ENCODE measurements around the gene TRAF2. TPM values are rescaled to one million over a fixed set of nuclear protein-coding genes. Genes with fewer than 3 reads are reported as not detected.

The TRAF2 gene
- total RNA-seq, 1 donor from 2014 or later, result 59.5 TPM

DNA sequence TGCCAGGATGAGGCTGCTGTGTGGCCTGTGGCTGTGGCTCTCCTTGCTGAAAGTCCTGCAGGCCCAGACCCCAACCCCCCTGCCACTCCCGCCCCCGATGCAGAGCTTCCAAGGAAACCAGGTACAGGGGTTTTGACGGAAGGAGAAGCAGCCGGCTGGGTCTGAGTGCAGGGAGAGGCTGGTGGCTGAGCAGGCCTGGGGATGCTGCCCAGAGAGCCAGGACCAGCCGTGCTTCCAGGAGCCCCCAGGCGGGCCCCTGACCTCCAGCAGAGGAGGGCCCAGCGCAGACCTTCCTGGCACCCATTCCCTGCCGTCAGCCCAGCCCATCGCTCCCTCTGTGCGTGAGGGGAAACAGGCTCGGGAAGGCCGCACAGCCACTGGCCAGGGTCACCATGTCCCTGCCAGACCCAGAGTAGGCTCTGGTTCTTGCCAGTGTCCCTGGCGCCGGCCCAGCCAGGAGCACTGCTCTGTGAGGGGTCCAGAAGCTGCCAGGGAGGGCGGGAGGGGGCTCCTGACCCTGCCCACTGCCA lies 66.1 kb downstream of the TRAF2 start:
- H3K9me3 Mint-ChIP-seq, result peaks cover 9% of the 10 kb centered on the region
- intact Hi-C loops (cut with micrococcal nuclease), result loop anchor here (10.0 kb wide), 1 partner anchor 82 kb away; the partner anchor contains the start of gene FUT7
- no peak overlapping the region for H3K27ac Mint-ChIP-seq
- DNase-seq (ENCODE audit: low spot score), result no peak
- no peak overlapping the region for H3K4me3 Mint-ChIP-seq (ENCODE audit: low read depth)
- H3K36me3 Mint-ChIP-seq (ENCODE audit: low read depth), result no peaks in the 10 kb centered on the region
- no peaks in the 10 kb centered on the region for H3K27me3 Mint-ChIP-seq (ENCODE audit: low read depth)
- no peaks in the 10 kb centered on the region for H3K4me1 Mint-ChIP-seq (ENCODE audit: low read depth)

DNA sequence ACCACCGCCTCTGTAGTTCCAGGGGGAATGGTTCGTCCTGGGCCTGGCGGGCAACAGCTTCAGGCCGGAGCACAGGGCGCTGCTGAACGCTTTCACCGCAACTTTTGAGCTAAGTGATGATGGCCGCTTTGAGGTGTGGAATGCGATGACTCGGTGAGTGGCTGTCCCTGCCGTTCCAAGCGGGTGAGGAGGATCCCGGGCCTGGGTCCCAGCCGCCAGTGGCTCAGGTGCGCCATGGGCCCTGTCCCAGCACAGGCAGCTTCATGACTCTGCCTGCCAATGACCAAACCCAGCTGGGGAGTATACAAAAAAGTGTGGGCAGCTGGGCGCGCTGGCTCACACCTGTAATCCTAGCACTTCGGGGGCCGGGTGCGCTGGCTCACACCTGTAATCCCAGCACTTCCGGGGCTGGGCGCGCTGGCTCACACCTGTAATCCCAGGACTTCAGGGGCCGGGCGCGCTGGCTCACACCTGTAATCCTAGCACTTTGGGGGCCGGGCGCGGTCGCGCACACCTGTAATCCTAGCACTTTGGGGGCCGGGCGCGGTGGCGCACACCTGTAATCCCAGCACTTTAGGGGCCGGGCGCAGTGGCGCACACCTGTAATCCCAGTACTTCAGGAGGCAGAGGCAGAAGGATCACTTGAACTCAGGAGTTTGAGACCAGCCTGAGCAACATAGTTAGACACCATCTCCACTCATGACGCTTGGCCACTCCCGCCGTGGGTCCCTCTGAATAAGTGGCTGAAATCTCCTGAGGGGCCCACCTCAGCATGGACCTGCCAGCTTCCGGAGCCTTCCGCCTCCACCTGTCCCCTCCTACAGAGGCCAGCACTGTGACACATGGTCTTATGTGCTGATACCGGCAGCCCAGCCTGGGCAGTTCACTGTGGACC lies 66.8 kb downstream of the TRAF2 start:
- intact Hi-C loops (cut with micrococcal nuclease), result loop anchor here (10.0 kb wide), 1 partner anchor 82 kb away; the partner anchor contains the start of gene FUT7
- Mint-ChIP-seq H3K27me3 (ENCODE audit: low read depth) (no peaks in the 10 kb centered on the region), H3K4me1 (ENCODE audit: low read depth) (no peaks in the 10 kb centered on the region), H3K27ac (no peak overlapping the region), H3K36me3 (ENCODE audit: low read depth) (no peaks in the 10 kb centered on the region), H3K9me3 (peaks cover 9% of the 10 kb centered on the region), H3K4me3 (ENCODE audit: low read depth) (no peak overlapping the region)
- DNase-seq (ENCODE audit: low spot score), result no peak

DNA sequence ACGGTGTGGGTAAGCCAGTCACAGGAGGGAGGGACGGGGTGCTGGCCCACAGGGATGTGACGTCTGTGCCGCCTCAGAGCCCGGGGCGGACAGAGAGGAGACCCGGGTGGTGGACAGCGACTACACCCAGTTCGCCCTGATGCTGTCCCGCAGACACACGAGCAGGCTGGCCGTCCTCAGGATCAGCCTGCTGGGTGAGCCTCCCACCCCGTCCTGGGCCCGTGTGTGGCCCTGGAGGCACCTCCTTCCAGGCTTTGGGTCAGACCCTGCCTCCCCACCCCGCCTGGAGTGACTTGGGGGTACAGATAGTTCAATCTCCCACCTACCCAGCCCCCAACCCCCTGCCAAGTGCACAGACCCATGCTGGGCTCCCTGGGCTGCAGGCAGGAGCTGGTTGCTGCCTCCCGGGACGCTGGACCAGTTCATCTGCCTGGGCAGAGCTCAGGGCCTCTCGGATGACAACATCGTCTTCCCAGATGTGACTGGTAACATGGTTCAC lies 67.5 kb downstream of the TRAF2 start:
- peaks cover 9% of the 10 kb centered on the region for H3K9me3 Mint-ChIP-seq
- no peaks in the 10 kb centered on the region for H3K4me1 Mint-ChIP-seq (ENCODE audit: low read depth)
- H3K36me3 Mint-ChIP-seq (ENCODE audit: low read depth), result no peaks in the 10 kb centered on the region
- no peak overlapping the region for H3K27ac Mint-ChIP-seq
- H3K27me3 Mint-ChIP-seq (ENCODE audit: low read depth), result no peaks in the 10 kb centered on the region
- H3K4me3 Mint-ChIP-seq (ENCODE audit: low read depth), result no peak overlapping the region
- intact Hi-C loops (cut with micrococcal nuclease), result loop anchor here (10.0 kb wide), 1 partner anchor 81 kb away; the partner anchor contains the start of gene FUT7
- DNase-seq (ENCODE audit: low spot score), result no peak

DNA sequence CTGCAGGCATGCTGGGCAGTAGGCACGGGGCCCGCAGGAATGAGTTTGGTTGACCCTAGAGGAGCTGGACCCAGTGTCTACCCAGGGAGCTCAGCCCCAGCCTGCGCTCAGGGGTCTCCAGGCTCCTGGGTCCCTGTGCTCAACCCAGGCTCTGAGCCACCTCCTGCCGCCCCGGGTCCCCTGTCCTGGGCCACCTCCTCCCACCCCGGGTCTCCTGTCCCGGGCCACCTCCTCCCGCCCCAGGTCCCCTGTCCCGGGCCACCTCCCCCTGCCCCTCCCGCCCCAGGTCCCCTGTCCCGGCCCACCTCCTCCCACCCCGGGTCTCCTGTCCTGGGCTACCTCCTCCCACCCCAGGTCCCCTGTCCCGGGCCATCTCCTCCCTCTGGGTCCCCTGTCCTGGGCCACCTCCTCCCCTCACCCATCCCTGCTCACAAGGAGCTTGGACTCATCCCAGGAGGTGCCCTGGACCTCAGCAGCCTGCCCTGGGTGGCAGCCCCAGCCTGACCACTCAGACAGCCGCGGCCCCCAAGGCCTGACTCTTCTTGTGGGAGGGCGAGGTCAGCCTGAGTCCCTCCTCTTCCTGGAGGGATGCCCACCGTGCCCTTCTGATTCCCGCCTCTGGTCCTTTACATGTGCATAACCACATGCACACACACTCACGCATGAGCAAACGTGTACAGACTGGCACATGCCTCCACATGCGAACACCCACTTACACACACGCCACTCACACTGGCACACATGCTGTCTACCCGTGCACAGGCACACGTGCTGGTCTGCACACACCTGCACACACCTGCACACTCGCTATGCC lies 68.2 kb downstream of the TRAF2 start:
- peaks cover 9% of the 10 kb centered on the region for H3K9me3 Mint-ChIP-seq
- intact Hi-C loops (cut with micrococcal nuclease), result loop anchor here (10.0 kb wide), 1 partner anchor 80 kb away; the partner anchor contains the start of gene FUT7
- no peak overlapping the region for H3K27ac Mint-ChIP-seq
- H3K27me3 Mint-ChIP-seq (ENCODE audit: low read depth), result no peaks in the 10 kb centered on the region
- H3K36me3 Mint-ChIP-seq (ENCODE audit: low read depth), result no peaks in the 10 kb centered on the region
- H3K4me1 Mint-ChIP-seq (ENCODE audit: low read depth), result no peaks in the 10 kb centered on the region
- H3K4me3 Mint-ChIP-seq (ENCODE audit: low read depth), result no peak overlapping the region
- DNase-seq (ENCODE audit: low spot score), result no peak

DNA sequence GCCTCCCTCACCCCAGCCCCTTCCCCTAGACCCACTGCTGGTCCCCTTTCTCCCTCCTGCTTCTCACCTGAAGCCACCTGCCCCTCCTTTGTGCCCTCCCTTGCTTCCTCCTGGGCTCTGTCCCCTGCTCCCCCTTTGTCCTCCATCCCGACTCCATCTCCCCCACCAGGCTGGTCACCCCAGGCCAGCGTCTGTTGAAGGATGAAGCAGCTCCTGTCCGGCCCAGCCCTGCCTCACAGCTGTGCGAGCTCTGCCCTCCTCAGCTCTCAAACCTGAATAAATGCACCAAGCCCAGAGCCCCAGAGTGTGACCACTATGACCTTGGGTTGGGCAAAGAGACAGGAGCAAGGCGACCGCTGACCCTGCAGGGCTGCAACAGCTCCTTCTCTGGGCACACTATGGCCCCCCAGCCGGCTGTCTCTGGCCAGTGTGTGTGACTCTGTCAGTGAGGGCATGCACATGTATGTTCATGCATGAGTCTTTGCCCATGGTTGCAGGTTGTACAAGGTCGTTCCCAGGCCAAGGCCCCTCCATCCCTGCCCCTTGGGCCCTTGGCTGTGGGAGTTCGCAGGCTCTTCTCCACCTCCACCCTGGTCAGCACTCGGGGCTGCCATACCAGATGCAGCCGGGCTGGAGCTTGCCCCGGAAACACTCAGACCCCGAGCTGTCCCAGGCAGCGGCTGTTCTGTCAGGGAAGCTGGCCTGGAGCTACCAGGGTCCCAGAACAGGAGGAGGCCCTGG lies 69.1 kb downstream of the TRAF2 start:
- Mint-ChIP-seq H3K27ac (no peak overlapping the region), H3K4me3 (ENCODE audit: low read depth) (no peak overlapping the region), H3K9me3 (peaks cover 9% of the 10 kb centered on the region), H3K27me3 (ENCODE audit: low read depth) (no peaks in the 10 kb centered on the region), H3K4me1 (ENCODE audit: low read depth) (no peaks in the 10 kb centered on the region), H3K36me3 (ENCODE audit: low read depth) (no peaks in the 10 kb centered on the region)
- intact Hi-C loops (cut with micrococcal nuclease), result loop anchor here (10.0 kb wide), 1 partner anchor 79 kb away; the partner anchor contains the start of gene FUT7
- no peak for DNase-seq (ENCODE audit: low spot score)

GRCh38 chr9:136955943-136956335 lies 69.6 kb downstream of the TRAF2 start:
- no peak overlapping the region for H3K4me3 Mint-ChIP-seq (ENCODE audit: low read depth)
- H3K9me3 Mint-ChIP-seq, result peaks cover 9% of the 10 kb centered on the region
- no peak for DNase-seq (ENCODE audit: low spot score)
- no peaks in the 10 kb centered on the region for H3K27me3 Mint-ChIP-seq (ENCODE audit: low read depth)
- intact Hi-C loops (cut with micrococcal nuclease), result loop anchor here (10.0 kb wide), 1 partner anchor 79 kb away; the partner anchor contains the start of gene FUT7
- no peaks in the 10 kb centered on the region for H3K4me1 Mint-ChIP-seq (ENCODE audit: low read depth)
- no peak overlapping the region for H3K27ac Mint-ChIP-seq
- H3K36me3 Mint-ChIP-seq (ENCODE audit: low read depth), result no peaks in the 10 kb centered on the region

DNA sequence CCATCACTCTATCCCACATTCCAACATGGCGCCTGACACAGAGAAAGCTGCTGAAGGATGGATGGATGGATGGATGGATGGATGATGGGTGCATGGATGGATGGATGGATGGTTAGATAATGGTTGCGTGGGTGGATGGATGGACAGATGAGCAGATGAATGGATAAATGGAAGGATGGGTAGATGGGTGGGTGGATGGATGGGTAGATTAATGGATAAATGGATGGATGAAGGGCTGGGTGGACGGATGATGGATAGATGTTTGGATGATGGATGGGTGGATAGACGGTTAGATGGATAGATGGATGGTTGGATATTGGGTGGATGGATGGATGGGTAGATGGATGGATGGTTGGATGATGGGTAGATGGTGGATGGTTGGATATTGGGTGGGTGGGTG lies 70.3 kb downstream of the TRAF2 start:
- intact Hi-C loops (cut with micrococcal nuclease), result loop anchor here (10.0 kb wide), 1 partner anchor 78 kb away; the partner anchor contains the start of gene FUT7
- DNase-seq (ENCODE audit: low spot score), result no peak
- no peaks in the 10 kb centered on the region for H3K4me1 Mint-ChIP-seq (ENCODE audit: low read depth)
- no peak overlapping the region for H3K27ac Mint-ChIP-seq
- no peaks in the 10 kb centered on the region for H3K36me3 Mint-ChIP-seq (ENCODE audit: low read depth)
- no peaks in the 10 kb centered on the region for H3K27me3 Mint-ChIP-seq (ENCODE audit: low read depth)
- peaks cover 9% of the 10 kb centered on the region for H3K9me3 Mint-ChIP-seq
- H3K4me3 Mint-ChIP-seq (ENCODE audit: low read depth), result no peak overlapping the region

DNA sequence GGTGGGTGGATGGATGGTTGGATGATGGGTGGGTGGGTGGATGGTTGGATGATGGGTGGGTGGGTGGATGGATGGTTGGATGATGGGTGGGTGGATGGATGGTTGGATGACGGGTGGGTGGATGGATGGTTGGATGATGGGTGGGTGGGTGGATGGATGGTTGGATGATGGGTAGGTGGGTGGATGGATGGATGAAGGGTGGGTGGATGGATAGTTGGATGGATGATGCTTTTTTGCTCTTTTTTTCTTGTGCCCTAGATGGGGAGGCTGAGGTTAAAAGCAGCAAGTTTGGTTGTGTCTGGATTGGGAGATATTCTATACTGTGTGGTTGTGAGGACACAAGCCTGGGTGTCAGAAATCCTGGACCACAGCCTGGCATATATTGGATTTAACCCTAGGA lies 71.1 kb downstream of the TRAF2 start:
- H3K9me3 Mint-ChIP-seq, result peaks cover 9% of the 10 kb centered on the region
- no peak overlapping the region for H3K27ac Mint-ChIP-seq
- intact Hi-C loops (cut with micrococcal nuclease), result loop anchor here (10.0 kb wide), 1 partner anchor 77 kb away; the partner anchor contains the start of gene FUT7
- no peaks in the 10 kb centered on the region for H3K4me1 Mint-ChIP-seq (ENCODE audit: low read depth)
- H3K36me3 Mint-ChIP-seq (ENCODE audit: low read depth), result no peaks in the 10 kb centered on the region
- no peak for DNase-seq (ENCODE audit: low spot score)
- no peak overlapping the region for H3K4me3 Mint-ChIP-seq (ENCODE audit: low read depth)
- no peaks in the 10 kb centered on the region for H3K27me3 Mint-ChIP-seq (ENCODE audit: low read depth)

GRCh38 chr9:136957901-136958300 lies 71.6 kb downstream of the TRAF2 start:
- H3K36me3 Mint-ChIP-seq (ENCODE audit: low read depth), result no peaks in the 10 kb centered on the region
- no peaks in the 10 kb centered on the region for H3K4me1 Mint-ChIP-seq (ENCODE audit: low read depth)
- intact Hi-C loops (cut with micrococcal nuclease), result loop anchor here (10.0 kb wide), 1 partner anchor 77 kb away; the partner anchor contains the start of gene FUT7

DNA sequence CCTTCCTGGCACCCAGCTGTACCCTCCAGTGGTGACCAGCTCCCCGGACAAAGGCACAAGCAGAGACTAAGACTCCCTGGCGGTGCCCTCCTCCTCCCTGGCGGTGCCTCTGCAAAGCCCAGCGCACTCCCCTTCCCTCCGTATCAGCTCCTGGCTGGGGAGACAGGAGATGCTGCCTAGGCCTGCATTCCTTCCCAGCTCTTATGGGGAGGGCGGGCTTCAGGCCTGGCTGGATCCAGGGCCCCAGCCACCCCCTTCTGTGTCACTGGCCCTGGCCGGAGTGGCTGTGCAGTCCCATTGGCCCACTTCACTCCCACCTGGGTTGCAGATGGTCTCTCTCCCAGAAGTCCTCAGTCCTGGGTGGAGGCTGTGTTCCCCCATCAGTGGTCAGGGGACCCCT lies 72.2 kb downstream of the TRAF2 start:
- intact Hi-C loops (cut with micrococcal nuclease), result loop anchor here (10.0 kb wide), 1 partner anchor 76 kb away; the partner anchor contains the start of gene FUT7
- Mint-ChIP-seq H3K27ac (no peak overlapping the region), H3K36me3 (ENCODE audit: low read depth) (no peaks in the 10 kb centered on the region), H3K4me1 (ENCODE audit: low read depth) (no peaks in the 10 kb centered on the region), H3K9me3 (peaks cover 9% of the 10 kb centered on the region), H3K27me3 (ENCODE audit: low read depth) (no peaks in the 10 kb centered on the region), H3K4me3 (ENCODE audit: low read depth) (no peak overlapping the region)
- DNase-seq (ENCODE audit: low spot score), result no peak

More at GRCh38 chr9:136957901-136958300, 71.6 kb downstream of the TRAF2 start:
- DNase-seq (ENCODE audit: low spot score), result no peak
- Mint-ChIP-seq H3K27ac (no peak overlapping the region), H3K9me3 (peaks cover 9% of the 10 kb centered on the region), H3K4me3 (ENCODE audit: low read depth) (no peak overlapping the region), H3K27me3 (ENCODE audit: low read depth) (no peaks in the 10 kb centered on the region)

GRCh38 chr9:136958898-136959850 lies 72.9 kb downstream of the TRAF2 start:
- Mint-ChIP-seq H3K36me3 (ENCODE audit: low read depth) (no peaks in the 10 kb centered on the region), H3K27me3 (ENCODE audit: low read depth) (no peaks in the 10 kb centered on the region), H3K4me3 (ENCODE audit: low read depth) (no peak overlapping the region), H3K9me3 (peaks cover 9% of the 10 kb centered on the region), H3K27ac (no peak overlapping the region), H3K4me1 (ENCODE audit: low read depth) (no peaks in the 10 kb centered on the region)
- no peak for DNase-seq (ENCODE audit: low spot score)
- intact Hi-C loops (cut with micrococcal nuclease), result loop anchor here (10.0 kb wide), 1 partner anchor 76 kb away; the partner anchor contains the start of gene FUT7
